Dermis blood vessel endothelial cell (primary cell): ENCODE results near the gene SCGB1C1. TPM values are rescaled to one million over a fixed set of nuclear protein-coding genes. Genes with fewer than 3 reads are reported as not detected.
"Not testable (repeated sequence)": the region's sequence is repeated elsewhere in the genome, so short reads cannot be mapped to it uniquely, and the experiment has no call there.

Experiments
- DNase-seq: peaks from one replicate; pipeline ENCODE4 v3.0.0; 2010
- total RNA-seq: library from RNA; depleted of rRNA; stranded (reverse); fragments of >200 nt; gene quantifications from 2 replicates; pipeline ENCODE4 v1.2.3, GENCODE V29; 2014

SCGB1C1 gene
- total RNA-seq: not detected in 2 replicates

DNA sequence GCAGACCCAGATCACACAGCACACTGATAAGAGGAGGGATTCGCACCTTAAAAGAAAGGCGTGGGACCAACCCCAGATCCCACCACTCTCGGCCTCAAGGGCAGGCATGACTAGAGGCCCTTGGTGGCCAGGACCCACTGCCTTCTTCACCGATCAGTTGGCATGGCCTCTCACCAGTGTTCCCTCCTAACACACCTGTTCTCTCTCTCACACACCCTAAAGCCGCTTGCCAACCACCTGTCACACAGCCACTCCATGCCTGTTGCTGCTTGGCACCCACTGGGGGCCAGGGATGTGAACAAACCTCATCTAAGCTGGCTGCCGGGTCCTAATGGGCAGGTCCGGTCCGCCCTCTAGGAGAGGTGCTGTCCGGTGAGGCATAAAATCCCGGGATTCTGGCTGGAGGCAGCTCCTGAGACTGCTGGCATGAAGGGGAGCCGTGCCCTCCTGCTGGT, at the start of gene SCGB1C1:
SCGB1C1 (plus strand) TSS at position 405 of the 455 bp plus-strand sequence; CDS start at position 427, 22 bp downstream.
- DNase-seq: not testable (repeated sequence)

DNA sequence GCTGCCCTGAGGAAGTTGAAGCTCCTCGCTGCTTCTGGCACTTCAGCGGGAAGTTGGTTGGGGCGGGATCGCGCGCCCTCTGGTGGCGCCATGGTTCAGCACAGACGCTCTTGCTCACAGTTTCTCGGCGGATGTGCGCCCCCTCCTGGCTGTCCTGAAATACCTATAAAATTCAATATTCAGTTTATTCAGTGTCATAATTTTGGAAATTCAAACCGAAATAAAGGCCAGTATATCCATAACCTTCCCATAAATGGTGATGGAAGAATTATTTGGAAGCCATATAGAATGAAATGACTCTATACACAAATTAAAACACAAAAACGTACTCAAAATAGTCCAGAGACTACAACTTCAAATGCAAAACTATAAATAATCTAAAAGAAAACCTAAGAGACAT, 12.6 kb upstream of the SCGB1C1 start:
- not testable (repeated sequence) for DNase-seq

DNA sequence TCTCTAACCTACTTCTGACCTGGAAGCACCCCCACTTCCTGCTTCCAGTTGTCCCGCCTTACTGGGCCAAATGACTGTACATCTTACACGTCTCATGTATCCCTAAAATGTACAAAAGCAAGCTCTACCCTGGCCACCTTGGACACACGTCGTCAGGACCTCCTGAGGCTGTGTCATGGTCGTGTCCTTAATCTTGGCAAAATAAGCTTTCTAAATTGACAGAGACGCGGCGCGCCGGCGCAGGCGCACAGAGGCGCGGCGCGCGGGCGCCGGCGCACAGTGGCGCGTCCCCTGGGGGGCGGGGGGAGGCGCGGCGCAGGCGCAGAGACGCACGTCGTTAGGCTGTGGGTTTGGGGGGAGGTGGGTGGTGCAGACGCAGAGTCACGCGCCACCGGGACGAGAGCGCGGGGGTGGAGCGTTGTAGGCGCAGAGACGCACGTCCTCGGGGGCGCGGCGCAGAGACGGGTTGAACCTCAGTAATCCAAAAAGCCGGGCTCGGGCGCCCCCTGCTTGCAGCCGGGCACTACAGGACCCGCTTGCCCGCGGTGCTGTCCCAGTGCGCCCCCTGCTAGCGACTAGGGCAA, 3.6 kb upstream of the SCGB1C1 start:
- DNase-seq: not testable (repeated sequence)

DNA sequence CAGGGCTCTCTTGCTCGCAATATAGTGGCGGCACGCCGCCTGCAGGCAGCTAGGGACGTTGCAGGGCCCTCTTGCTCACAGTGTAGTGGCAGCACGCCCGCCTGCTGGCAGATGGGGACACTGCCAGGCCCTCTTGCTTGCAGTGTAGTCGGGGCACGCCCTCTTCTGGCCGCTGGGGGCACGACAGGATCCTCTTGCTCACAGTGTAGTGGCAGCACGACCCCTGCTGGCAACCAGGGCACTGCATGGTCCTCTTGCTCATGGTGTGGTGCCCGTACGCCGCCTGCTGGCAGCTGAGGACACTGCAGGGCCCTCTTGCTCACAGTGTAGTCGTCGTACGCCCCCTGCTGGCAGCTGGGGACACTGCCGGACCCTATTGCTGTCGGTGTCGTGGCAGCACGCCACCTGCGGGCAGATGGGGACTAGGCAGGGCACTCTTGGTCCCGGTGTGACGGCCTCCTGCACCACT, 3.0 kb upstream of the SCGB1C1 start:
- DNase-seq: not testable (repeated sequence)

DNA sequence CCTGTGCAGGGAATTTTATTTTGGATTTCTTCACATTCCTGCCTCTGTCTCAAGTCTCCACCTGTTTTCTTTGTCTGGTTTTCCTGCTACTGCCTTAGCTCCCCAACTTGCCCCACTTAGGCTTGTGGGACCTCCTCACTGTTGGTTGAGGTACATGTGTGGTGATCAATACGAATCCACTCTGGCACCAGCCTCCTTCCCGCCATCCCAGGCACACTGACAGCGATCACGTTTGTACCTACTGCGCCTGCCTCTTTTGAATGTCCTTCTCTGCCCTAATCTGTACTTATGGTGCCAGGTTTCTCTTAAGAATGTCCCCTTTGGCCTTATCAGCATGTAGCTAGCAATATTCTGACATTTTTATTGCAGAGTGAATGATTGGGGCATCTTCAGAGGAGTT, 2.3 kb upstream of the SCGB1C1 start:
- not testable (repeated sequence) for DNase-seq

DNA sequence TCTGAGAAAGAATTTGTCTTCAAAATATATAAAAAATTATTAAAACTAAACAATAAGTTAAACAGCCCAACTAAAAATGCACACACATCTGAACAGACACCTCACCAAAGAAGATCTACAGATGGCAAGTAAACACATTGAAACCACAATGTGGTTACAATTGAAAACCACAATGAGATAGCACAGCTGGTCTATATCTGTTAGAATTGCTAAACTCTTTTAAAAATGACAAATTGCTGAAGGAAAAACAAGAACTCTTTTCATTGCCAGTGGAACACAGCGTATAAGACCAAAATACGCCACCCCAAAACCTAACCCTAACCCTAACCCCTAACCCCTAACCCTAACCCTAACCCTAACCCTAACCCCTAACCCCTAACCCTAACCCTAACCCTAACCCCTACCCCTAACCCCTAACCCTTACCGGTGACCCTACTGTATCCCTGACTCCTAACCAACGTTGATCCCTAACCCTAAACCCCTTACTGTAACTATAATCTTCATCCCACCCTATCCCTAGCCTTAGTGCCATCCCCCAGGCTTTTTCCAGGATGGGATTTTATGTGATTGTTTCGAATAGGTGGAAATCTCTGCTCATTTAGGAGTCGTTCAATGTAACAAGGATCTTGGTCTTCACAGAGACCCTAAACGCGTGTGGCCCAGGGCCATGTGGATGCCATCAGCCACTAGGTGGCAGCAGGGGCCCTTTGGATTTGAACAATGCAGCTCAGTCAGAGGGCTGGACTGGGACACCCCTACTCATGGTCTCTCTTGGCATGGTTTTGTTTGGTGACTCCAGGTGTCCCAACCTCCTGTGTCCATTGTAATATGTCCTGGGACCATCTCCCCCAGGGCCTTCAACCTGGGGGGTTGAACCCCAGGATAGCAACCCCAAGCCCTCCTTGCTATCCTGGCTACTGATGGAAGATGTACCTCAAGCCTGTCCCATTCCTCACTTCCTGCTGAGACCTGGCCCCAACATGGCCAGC, 1.1 kb upstream of the SCGB1C1 start:
- DNase-seq: not testable (repeated sequence)

DNA sequence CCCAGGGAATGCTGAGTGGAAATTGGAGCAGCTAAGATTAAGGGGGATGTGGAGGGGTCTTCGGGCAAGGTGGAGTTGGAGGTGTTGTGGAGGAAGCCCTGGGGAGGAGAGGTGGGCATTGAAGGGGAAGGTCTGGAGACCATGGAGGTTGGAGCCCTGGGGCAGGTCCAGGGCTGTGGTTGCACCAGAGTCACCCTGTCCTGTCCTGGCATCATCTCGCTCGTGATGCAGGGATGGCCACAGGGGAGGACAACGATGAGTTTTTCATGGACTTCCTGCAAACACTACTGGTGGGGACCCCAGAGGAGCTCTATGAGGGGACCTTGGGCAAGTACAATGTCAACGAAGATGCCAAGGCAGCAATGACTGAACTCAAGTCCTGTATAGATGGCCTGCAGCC, 603 bp downstream of the SCGB1C1 start:
- DNase-seq: not testable (repeated sequence)

DNA sequence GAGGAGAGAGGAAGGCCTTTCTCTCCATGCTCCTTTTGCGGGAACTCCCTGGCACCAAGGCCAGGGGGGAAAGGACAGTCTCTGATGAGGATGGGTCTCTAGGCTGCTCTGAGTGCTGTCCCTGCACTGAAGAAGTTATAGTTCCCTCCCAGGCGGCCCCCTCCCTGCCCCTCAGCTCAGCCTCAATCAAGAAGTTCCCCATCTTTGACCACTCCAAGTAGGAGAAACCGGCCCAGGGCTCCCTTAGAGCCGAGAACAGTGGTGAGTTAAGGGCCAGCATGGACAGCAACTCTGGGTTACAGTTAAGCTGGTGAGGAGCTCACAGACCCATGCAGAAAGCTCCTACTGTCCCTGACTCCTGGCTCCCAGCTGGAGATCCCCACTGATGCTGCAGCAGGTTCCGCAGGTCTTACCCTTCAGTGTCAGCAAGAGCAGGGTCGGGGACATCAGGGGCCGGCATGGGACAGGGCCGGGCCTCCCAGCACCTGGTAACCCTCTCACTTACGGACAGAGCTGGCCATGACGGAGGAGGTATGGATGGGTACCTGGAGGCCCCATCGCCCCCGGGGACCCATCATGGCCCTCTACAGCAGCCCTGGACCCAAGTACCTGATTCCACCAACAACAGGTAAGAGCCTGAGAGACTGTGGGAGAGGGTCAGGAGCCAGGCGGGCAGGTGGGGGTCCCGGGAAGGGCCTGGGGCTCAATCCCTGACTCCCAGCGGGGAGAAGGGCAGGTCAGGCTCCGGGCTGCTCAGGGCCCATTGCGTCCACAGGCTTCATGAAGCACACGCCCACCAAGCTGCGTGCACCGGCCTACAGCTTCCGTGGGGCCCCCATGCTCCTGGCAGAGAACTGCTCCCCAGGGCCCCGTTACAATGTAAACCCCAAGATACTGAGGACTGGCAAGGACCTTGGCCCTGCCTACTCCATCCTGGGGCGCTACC, 4.2 kb downstream of the SCGB1C1 start:
- DNase-seq: no peak

DNA sequence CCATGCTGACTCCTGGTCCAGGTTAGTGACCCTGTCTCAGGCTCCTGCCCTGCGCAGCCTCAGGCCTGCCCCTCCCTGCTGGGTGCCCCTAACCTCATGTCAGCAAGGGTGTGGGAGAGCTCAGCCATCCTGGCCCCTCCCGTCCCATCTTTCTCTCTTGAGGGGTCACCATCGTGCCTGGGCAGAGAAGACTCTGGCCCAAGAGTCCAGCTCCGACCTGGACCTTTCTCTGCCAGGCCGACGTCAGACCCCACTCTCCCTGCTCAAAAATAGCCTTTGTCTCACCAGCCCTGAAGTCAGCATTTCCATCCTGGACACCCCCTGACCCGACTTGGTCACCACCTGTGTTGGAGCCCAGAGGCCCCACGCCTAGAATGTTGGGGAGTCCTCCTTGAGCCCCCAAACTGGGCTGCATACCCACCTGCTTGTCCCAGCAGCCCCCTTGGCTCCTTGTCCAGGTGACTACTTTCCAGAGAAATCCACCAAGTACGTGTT, 4.9 kb downstream of the SCGB1C1 start:
- no peak for DNase-seq

DNA sequence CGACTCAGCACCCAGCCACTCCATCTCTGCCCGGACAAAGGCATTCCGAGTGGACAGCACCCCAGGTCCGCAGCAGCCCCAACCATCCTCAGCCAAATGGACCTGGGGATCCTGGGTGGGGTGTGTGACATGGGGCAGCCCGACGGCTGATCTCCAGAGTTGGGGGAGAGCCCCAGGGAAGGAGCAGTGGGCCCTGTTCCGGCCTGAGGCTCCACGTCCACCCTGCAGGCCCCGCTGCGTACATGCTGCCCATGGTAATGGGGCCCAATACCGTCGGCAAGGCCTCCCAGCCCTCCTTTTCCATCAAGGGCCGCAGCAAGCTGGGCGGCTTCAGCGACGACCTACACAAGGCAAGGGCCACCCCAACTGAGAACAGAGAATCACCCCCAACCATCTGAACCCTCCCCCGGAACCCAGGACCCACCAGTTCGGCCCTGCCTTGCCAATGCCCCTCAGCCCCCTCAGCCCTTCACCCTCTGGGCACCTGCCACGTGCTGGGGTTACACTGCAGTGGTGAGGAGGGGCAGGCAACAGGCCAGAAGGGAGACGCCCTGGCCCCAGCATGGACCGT, 5.4 kb downstream of the SCGB1C1 start:
- no peak for DNase-seq

DNA sequence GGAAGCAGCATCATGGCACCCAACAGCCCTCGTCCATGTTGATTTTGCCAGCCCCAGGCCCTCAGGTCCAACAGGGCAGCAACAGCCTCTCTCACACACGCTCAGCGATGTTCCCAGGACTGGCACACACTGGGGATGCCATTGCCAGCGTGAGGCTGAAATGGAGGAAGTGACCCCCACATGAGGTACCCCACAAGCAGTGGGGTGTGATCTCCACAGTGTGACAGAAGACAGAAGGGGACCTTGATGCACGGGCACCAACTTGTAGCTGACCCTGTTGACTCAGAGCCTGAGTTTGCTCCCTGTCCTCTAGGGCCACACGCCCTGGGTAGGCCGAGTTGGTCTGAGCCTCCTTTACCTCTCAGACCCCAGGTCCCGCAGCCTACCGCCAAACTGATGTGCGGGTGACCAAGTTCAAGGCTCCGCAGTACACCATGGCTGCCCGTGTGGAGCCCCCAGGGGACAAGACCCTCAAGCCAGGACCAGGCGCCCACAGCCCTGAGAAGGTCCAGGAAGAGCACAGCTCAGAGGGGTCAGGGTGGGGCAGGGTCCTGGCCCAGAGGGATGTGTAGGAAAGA, 6.2 kb downstream of the SCGB1C1 start:
- DNase-seq: no peak

DNA sequence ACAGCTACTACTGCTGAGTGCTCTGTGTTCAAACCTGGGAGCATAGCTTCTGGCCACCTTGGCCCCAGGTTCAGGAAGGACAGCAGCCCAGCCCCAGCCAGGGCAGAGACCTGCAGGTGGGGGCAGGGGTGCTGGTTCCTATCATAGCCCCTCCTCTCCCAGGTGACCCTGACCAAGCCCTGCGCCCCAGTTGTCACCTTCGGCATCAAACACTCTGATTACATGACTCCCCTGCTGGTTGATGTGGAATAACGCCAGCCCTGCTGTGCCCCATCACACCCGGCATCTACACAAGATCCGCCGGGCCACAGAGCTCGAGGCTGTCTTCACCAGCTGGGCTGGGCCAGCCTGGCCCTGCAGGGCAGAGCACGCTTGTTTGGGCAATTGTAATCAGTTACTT, 6.9 kb downstream of the SCGB1C1 start:
- DNase-seq: no peak

DNA sequence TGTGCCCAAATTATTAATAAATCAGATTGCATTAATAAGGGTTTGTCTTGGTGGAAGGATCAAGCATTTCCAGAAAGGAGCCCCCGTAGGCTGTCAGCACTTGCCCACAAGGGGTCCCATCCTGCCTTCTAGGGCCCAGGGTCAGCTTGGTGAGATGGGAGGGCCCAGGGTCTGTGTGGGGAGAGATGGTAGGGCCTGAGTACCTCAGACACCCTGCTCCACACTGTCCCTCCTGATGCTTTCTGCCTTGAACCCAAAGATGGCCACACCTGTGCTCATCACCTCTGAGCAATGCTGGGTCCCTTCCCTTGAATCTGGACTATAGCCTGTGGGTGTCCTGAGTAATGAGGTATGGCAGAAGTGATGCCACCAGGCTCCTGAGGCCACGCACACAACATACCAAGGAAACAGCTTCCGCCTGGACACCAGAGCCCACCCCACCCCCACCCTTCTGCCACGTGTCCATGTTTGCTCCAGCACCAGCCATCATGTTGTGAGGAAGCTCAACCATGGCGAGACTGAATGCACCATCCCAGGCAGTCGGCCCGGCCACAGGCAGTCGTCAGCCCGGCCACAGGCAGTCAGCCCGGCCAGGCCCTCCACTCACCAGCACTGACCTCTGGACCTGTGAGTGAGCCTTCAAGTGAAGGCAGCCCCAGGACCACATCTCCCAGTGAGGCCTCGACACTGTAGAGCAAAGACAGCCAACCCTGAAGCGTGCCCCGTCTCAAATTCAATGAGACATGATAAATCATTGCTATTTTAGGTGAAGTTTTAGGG, 7.5 kb downstream of the SCGB1C1 start:
- DNase-seq: no peak

DNA sequence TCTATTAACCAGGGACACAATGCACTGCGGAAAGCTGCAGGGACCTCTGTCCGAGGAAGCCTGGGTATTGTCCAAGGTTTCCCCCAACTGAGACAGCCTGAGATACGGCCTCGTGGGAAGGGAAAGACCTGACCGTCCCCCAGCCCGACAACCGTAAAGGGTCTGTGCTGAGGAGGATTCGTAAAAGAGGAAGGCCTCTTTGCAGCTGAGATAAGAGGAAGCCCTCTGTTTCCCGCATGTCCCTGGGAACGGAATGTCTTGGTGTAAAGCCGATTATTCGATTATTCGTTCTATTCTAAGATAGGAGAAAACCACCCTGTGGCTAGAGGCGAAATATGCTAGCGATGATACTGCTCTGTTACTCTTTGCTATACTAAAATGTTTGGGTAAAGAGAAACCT, 9.1 kb downstream of the SCGB1C1 start:
- no peak for DNase-seq

DNA sequence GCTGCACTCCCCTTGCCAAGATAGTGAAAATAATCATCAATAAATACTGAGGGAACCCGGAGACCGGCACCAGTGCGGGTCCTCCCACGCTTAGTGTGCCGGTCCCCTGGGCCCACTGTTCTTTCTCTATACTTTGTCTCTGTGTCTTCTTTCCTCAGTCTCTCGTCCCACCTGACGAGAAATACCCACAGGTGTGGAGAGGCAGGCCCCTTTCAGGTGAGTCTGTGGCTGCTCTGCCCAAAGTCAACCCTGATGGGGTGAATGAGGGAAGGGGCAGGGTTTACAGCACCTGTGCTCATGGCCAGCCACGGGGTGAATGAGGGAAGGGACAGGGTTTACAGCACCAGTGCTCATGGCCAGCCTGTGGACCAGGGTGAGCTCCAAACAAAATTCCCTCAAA, 9.6 kb downstream of the SCGB1C1 start:
- no peak for DNase-seq

DNA sequence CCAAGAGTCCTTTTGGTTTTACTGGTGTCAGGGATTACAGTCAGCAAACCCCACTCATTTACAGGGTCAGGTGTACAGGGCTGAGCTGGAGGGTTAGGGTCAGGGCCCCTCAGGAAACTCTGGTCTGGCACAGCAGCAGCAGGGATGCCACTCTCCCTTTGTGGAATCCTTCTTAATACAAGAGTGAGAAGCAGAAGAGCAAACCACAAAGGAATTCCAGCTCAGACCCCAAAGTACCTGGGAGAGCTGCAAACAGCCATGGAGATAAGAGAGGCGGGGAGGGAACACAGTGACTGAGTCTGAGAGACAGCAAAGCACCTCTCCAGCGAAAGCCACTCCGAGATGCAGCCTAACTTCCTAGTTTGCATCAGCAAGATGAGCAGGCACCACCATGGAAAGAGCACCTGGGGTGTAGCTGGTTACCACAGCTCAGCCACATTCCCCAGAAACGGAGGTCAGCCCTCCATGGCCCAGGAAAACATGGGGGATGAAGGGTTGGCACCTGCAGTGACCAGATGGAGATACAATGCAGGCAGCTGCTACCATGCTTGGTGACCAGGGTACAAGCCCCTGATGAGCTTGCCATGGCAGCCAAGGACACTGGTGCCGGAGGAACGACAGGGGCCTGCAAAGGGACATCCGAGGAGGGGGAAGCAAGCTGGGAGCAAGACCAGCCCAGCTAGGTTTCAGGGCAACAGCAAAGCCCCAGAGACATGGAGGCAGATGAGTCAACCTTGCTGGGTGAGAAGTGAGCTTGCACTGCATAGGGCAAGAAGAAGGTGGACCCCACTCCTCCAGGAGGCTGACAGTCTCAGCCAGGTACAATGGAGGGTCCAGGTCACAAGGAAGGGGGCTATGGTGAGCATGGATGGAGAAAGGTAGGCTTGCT, 10.4 kb downstream of the SCGB1C1 start:
- no peak for DNase-seq

DNA sequence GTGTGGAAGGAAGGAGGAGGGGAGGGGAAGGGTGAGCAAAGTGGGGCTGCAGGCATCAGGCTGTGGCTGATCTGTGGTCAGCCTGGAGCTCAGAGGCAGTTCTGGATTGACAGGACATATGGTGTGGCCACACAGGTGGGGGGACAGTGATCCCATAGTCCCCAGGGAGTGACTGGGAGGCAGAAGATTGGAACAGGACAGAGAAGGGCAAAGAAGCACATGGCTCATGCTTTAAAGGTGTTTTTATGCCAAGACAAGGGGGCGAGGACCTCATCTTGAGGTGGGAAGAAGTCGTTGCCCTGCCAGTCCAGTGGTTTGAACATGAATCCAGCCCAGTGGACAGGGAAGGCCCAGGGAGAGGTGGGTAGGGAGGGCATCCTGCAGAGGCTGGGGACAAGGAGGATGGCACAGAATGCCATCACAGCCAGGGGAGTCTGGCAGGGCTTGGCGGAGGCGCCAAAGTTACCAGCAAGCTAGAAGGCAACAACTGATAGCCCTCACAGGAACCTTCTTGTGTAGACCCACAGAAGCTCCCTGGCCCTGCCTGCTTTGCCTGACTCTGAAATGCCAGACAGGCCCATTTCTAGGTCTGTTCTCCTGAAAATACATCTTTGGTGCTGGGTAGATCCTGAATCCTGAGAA, 11.2 kb downstream of the SCGB1C1 start:
- no peak for DNase-seq

DNA sequence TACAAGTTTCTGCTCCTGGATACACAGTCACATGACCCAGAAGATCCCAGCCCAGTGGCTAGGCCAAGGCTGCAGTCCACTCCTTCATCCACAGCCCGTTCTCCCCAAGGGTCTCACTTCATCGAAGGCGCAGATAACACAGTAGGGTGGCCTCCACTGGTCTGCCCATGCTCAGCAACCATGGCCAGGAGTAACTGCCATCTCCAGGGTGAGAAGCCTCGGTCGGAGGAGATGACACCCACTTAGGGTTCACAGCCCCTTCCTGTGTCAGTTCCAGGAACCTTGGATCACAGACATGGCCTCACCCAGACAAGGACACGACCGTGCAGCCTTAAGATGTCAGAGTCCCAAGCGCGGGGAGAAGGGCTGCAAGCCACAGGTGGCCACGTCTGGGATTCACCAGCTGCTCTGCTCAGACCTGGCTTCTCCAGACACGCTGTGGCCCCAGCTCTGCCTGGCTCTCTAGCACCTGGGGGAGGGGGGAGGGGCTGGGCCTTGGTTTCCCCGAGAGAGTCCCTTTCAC, 11.8 kb downstream of the SCGB1C1 start:
- DNase-seq: no peak
